T-helper 17 cell (primary cell): ENCODE data around the gene FGF3. TPM values are rescaled to one million over a fixed set of nuclear protein-coding genes. Genes with fewer than 3 reads are reported as not detected.

Experiments
- ATAC-seq: fragments of 150-1000 bp; cut with Tn5 transposase; 2 replicates; pipeline ENCODE4 v1.10.0; 2021; ENCODE audit warnings: mild to moderate bottlenecking, moderate library complexity
- DNase-seq, 3 donors: peaks; one replicate each; pipeline versions ENCODE4 v3.0.0 to v3.0.0-alpha.2; 2020 to 2021
- H3K9me3 ChIP-seq: one replicate; pipeline ENCODE4 v1.7.0; 2013; ENCODE audit warnings: low read length, mild to moderate bottlenecking; ENCODE audit not compliant: control insufficient read depth, poor library complexity, severe bottlenecking
- H3K27ac Mint-ChIP-seq: one replicate; pipeline ENCODE4 v1.8.0; 2022; ENCODE audit warnings: mild to moderate bottlenecking, moderate library complexity, mixed read lengths
- H3K27me3 Mint-ChIP-seq: one replicate; pipeline ENCODE4 v1.8.0; 2022; ENCODE audit warnings: mixed read lengths
- H3K36me3 Mint-ChIP-seq: one replicate; pipeline ENCODE4 v1.8.0; 2022; ENCODE audit warnings: low read depth, mixed read lengths
- H3K4me1 Mint-ChIP-seq: one replicate; pipeline ENCODE4 v1.8.0; 2022; ENCODE audit warnings: mild to moderate bottlenecking, mixed read lengths
- H3K4me3 Mint-ChIP-seq: one replicate; pipeline ENCODE4 v1.8.0; 2022; ENCODE audit warnings: mild to moderate bottlenecking, moderate library complexity, mixed read lengths
- total RNA-seq, 4 donors: library from RNA in 2 of 4; stranded (reverse) in 2 of 4; gene quantifications; one replicate each; pipeline ENCODE4 v1.2.3 and lab custom pipeline; 2022 to 2026

Gene FGF3
- total RNA-seq (not detected), total RNA-seq (lab: John Stamatoyannopoulos, UW) (0 reads per million in 2 donors)

GRCh38 chr11:69818603-69819441 is at the start of gene FGF3:
TSS of gene FGF3 (minus strand) at chr11:69819416. CDS start at chr11:69818933, 483 bp downstream.
- DNase-seq (no peak), ATAC-seq (no peak)
- H3K36me3 Mint-ChIP-seq: peaks cover 8% of the 10 kb centered on the region
- H3K27ac Mint-ChIP-seq: no peak within 1 kb of the TSS
- H3K4me1 Mint-ChIP-seq: peaks cover 7% of the 10 kb centered on the region
- peaks cover 56% of the 10 kb centered on the region for H3K27me3 Mint-ChIP-seq
- H3K9me3 ChIP-seq: no peaks in the 10 kb centered on the region
- no peak within 1 kb of the TSS for H3K4me3 Mint-ChIP-seq

GRCh38 chr11:69868871-69869270 is 49.7 kb upstream of the FGF3 start:
- ATAC-seq (no peak), DNase-seq (no peak)
- Mint-ChIP-seq H3K27me3 (peaks cover 45% of the 10 kb centered on the region), H3K4me3 (no peak overlapping the region), H3K27ac (no peak overlapping the region), H3K4me1 (no peaks in the 10 kb centered on the region), H3K36me3 (peaks cover 7% of the 10 kb centered on the region)
- no peaks in the 10 kb centered on the region for H3K9me3 ChIP-seq

- ATAC-seq (no peak), DNase-seq (no peak)
- no peaks in the 10 kb centered on the region for H3K9me3 ChIP-seq
- H3K36me3 Mint-ChIP-seq: peaks cover 7% of the 10 kb centered on the region
- peaks cover 50% of the 10 kb centered on the region for H3K27me3 Mint-ChIP-seq
- H3K4me3 Mint-ChIP-seq: no peak overlapping the region
- H3K4me1 Mint-ChIP-seq: no peaks in the 10 kb centered on the region
- H3K27ac Mint-ChIP-seq: no peak overlapping the region
Observed at GRCh38 chr11:69868006-69868810, 49.0 kb upstream of the FGF3 start.

- H3K9me3 ChIP-seq: no peaks in the 10 kb centered on the region
- Mint-ChIP-seq H3K36me3 (peaks cover 3% of the 10 kb centered on the region), H3K4me3 (no peak overlapping the region), H3K27me3 (peaks cover 57% of the 10 kb centered on the region), H3K27ac (no peak overlapping the region), H3K4me1 (no peaks in the 10 kb centered on the region)
- ATAC-seq: no peak
- no peak for DNase-seq
Observed at GRCh38 chr11:69867076-69868005, 48.1 kb upstream of the FGF3 start.

- no peak overlapping the region for H3K4me3 Mint-ChIP-seq
- ATAC-seq: no peak
- DNase-seq: no peak
Observed at GRCh38 chr11:69866648-69867047, 47.4 kb upstream of the FGF3 start.

GRCh38 chr11:69865707-69866106 is 46.5 kb upstream of the FGF3 start:
- Mint-ChIP-seq H3K4me3 (no peak overlapping the region), H3K27ac (no peak overlapping the region), H3K27me3 (peaks cover 74% of the 10 kb centered on the region), H3K4me1 (no peaks in the 10 kb centered on the region), H3K36me3 (peaks cover 3% of the 10 kb centered on the region)
- DNase-seq (no peak), ATAC-seq (no peak)
- no peaks in the 10 kb centered on the region for H3K9me3 ChIP-seq

More at GRCh38 chr11:69866648-69867047, 47.4 kb upstream of the FGF3 start:
- no peaks in the 10 kb centered on the region for H3K9me3 ChIP-seq
- Mint-ChIP-seq H3K27me3 (peaks cover 64% of the 10 kb centered on the region), H3K27ac (no peak overlapping the region), H3K4me1 (no peaks in the 10 kb centered on the region), H3K36me3 (peaks cover 3% of the 10 kb centered on the region)

- peaks cover 81% of the 10 kb centered on the region for H3K27me3 Mint-ChIP-seq
- ATAC-seq: no peak
- H3K27ac Mint-ChIP-seq: no peak overlapping the region
- no peaks in the 10 kb centered on the region for H3K4me1 Mint-ChIP-seq
- no peak for DNase-seq
- H3K4me3 Mint-ChIP-seq: no peak overlapping the region
- H3K9me3 ChIP-seq: no peaks in the 10 kb centered on the region
- H3K36me3 Mint-ChIP-seq: peaks cover 3% of the 10 kb centered on the region
Observed at GRCh38 chr11:69864686-69865661, 45.8 kb upstream of the FGF3 start.

GRCh38 chr11:69863544-69864200 is 44.5 kb upstream of the FGF3 start:
- Mint-ChIP-seq H3K36me3 (peaks cover 3% of the 10 kb centered on the region), H3K4me3 (no peak overlapping the region), H3K4me1 (no peaks in the 10 kb centered on the region), H3K27me3 (peaks cover 84% of the 10 kb centered on the region), H3K27ac (no peak overlapping the region)
- no peak for ATAC-seq
- no peaks in the 10 kb centered on the region for H3K9me3 ChIP-seq
- no peak for DNase-seq

- H3K27me3 Mint-ChIP-seq: peaks cover 86% of the 10 kb centered on the region
- ATAC-seq (no peak), DNase-seq (no peak)
- no peaks in the 10 kb centered on the region for H3K9me3 ChIP-seq
- peaks cover 3% of the 10 kb centered on the region for H3K36me3 Mint-ChIP-seq
- no peaks in the 10 kb centered on the region for H3K4me1 Mint-ChIP-seq
- no peak overlapping the region for H3K4me3 Mint-ChIP-seq
- no peak overlapping the region for H3K27ac Mint-ChIP-seq
Observed at GRCh38 chr11:69862797-69863543, 43.8 kb upstream of the FGF3 start.

- no peak for DNase-seq
- Mint-ChIP-seq H3K4me3 (no peak overlapping the region), H3K27me3 (peaks cover 87% of the 10 kb centered on the region), H3K36me3 (peaks cover 3% of the 10 kb centered on the region), H3K4me1 (no peaks in the 10 kb centered on the region), H3K27ac (no peak overlapping the region)
- H3K9me3 ChIP-seq: no peaks in the 10 kb centered on the region
- ATAC-seq: no peak
Observed at GRCh38 chr11:69862331-69862771, 43.1 kb upstream of the FGF3 start.

- H3K9me3 ChIP-seq: no peaks in the 10 kb centered on the region
- H3K27me3 Mint-ChIP-seq: peaks cover 87% of the 10 kb centered on the region
- ATAC-seq (no peak), DNase-seq (no peak)
- H3K36me3 Mint-ChIP-seq: peaks cover 3% of the 10 kb centered on the region
- H3K4me1 Mint-ChIP-seq: no peaks in the 10 kb centered on the region
- no peak overlapping the region for H3K27ac Mint-ChIP-seq
- no peak overlapping the region for H3K4me3 Mint-ChIP-seq
Observed at GRCh38 chr11:69861901-69862300, 42.7 kb upstream of the FGF3 start.
